Measurements from ENCODE around the gene FAM120AOS.

The FAM120AOS gene

GRCh38 chr9:93480728-93481324 lies 27.4 kb upstream of the FAM120AOS start:
- Histone ChIP-seq H3K27ac (ENCODE audit: low read depth, low read length) (no peak overlapping the region), H3K36me3 (ENCODE audit: control insufficient read depth in 1 of 2, insufficient read depth in 2 of 2, low read length in 2 of 2) (peaks cover 0 to 43% of the 10 kb centered on the region in 2 donors), H3K27me3 (ENCODE audit: control insufficient read depth in 1 of 2, insufficient read depth in 2 of 2, low read length in 2 of 2) (no peaks in the 10 kb centered on the region), H3K4me1 (ENCODE audit: control insufficient read depth in 1 of 2, insufficient read depth in 2 of 2, low read length in 2 of 2) (peaks cover 0 to 4% of the 10 kb centered on the region in 2 donors), H3K9ac (ENCODE audit: low read depth in 1 of 2, low read length in 2 of 2) (no peak overlapping the region), H3K4me3 (ENCODE audit: low read depth in 1 of 2, low read length in 2 of 2) (no peak overlapping the region), H3K9me3 (ENCODE audit: control insufficient read depth in 1 of 2, low read length in 2 of 2) (no peaks in the 10 kb centered on the region)

- H3K4me1 ChIP-seq (ENCODE audit: control insufficient read depth in 1 of 2, insufficient read depth in 2 of 2, low read length in 2 of 2), result peaks cover 0 to 4% of the 10 kb centered on the region in 2 donors
- H3K27ac ChIP-seq (ENCODE audit: low read depth, low read length), result no peak overlapping the region
Measured at GRCh38 chr9:93480262-93480661, 26.9 kb upstream of the FAM120AOS start.

DNA sequence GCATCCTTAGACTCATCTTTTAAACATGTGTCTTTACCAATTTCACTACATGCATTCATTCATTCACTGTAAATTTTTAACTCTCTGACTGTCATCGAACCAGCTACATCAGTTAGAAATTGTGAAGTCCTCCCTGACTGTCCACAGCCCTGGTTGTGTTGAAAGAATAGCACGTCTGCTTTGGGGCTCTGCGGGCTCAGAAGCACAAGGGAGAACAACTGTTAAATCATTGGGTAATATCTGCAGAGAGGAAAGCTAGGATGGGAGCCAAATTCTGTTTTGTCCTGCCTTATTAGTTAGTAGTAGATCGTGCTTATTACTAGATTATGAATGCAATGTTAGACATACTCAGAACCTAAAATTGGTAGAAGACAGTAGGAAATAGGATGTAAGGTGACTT lies 26.3 kb upstream of the FAM120AOS start:
- Histone ChIP-seq H3K9me3 (ENCODE audit: control insufficient read depth in 1 of 2, low read length in 2 of 2) (no peaks in the 10 kb centered on the region), H3K4me3 (ENCODE audit: low read depth in 1 of 2, low read length in 2 of 2) (no peak overlapping the region), H3K27ac (ENCODE audit: low read depth, low read length) (no peak overlapping the region), H3K4me1 (ENCODE audit: control insufficient read depth in 1 of 2, insufficient read depth in 2 of 2, low read length in 2 of 2) (peaks cover 0 to 4% of the 10 kb centered on the region in 2 donors), H3K27me3 (ENCODE audit: control insufficient read depth in 1 of 2, insufficient read depth in 2 of 2, low read length in 2 of 2) (no peaks in the 10 kb centered on the region), H3K36me3 (ENCODE audit: control insufficient read depth in 1 of 2, insufficient read depth in 2 of 2, low read length in 2 of 2) (peaks cover 0 to 36% of the 10 kb centered on the region in 2 donors), H3K9ac (ENCODE audit: low read depth in 1 of 2, low read length in 2 of 2) (no peak overlapping the region)

More at GRCh38 chr9:93480262-93480661, 26.9 kb upstream of the FAM120AOS start:
- H3K9me3 ChIP-seq (ENCODE audit: control insufficient read depth in 1 of 2, low read length in 2 of 2), result no peaks in the 10 kb centered on the region
- no peaks in the 10 kb centered on the region for H3K27me3 ChIP-seq (ENCODE audit: control insufficient read depth in 1 of 2, insufficient read depth in 2 of 2, low read length in 2 of 2)
- no peak overlapping the region for H3K9ac ChIP-seq (ENCODE audit: low read depth in 1 of 2, low read length in 2 of 2)
- peaks cover 0 to 40% of the 10 kb centered on the region in 2 donors for H3K36me3 ChIP-seq (ENCODE audit: control insufficient read depth in 1 of 2, insufficient read depth in 2 of 2, low read length in 2 of 2)
- H3K4me3 ChIP-seq (ENCODE audit: low read depth in 1 of 2, low read length in 2 of 2), result no peak overlapping the region

DNA sequence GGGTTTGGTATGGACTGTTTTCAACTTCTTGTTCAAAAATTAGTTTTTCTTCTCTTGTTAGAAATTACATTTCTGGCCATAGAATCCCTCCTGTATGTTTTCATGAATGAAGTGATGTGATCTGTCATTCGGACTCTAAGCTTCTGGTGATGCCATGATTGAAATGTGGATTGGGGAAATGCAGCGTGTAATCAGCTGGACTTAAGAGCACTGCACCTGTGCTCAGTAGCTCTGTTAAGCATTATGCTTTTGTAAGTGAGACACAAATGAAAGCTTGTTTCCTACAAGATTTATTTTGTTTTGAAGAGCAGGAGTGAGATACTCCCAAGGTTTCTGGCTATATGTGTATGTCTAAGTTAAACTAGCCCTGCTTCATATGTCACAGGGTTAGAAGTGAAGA lies 24.0 kb upstream of the FAM120AOS start:
- Histone ChIP-seq H3K27me3 (ENCODE audit: control insufficient read depth in 1 of 2, insufficient read depth in 2 of 2, low read length in 2 of 2) (no peaks in the 10 kb centered on the region), H3K9me3 (ENCODE audit: control insufficient read depth in 1 of 2, low read length in 2 of 2) (no peaks in the 10 kb centered on the region), H3K36me3 (ENCODE audit: control insufficient read depth in 1 of 2, insufficient read depth in 2 of 2, low read length in 2 of 2) (peaks cover 0 to 26% of the 10 kb centered on the region in 2 donors), H3K27ac (ENCODE audit: low read depth, low read length) (no peak overlapping the region), H3K4me3 (ENCODE audit: low read depth in 1 of 2, low read length in 2 of 2) (no peak overlapping the region), H3K9ac (ENCODE audit: low read depth in 1 of 2, low read length in 2 of 2) (no peak overlapping the region), H3K4me1 (ENCODE audit: control insufficient read depth in 1 of 2, insufficient read depth in 2 of 2, low read length in 2 of 2) (peaks cover 0 to 4% of the 10 kb centered on the region in 2 donors)

DNA sequence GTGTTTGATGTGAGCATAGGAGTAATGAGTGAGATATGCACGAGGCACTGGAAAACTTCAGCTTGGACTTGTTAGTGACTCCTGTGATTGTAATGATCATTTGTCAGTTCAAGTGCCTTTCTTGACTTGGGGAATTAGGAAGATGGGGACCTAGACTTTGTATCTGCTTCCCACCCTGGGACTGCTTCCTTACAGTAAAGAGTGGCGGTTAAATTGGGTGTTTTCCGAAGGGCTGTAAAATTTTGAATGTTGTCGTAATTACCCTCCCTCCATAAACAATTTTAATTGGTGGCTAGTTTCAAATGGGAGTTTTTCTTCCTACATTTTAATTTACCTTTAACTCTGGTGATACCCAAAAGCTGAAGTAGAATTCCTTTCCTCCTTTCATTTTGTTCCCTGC lies 23.5 kb upstream of the FAM120AOS start:
- no peak overlapping the region for H3K9ac ChIP-seq (ENCODE audit: low read depth in 1 of 2, low read length in 2 of 2)
- no peaks in the 10 kb centered on the region for H3K27me3 ChIP-seq (ENCODE audit: control insufficient read depth in 1 of 2, insufficient read depth in 2 of 2, low read length in 2 of 2)
- H3K9me3 ChIP-seq (ENCODE audit: control insufficient read depth in 1 of 2, low read length in 2 of 2), result no peaks in the 10 kb centered on the region
- peaks cover 0 to 4% of the 10 kb centered on the region in 2 donors for H3K4me1 ChIP-seq (ENCODE audit: control insufficient read depth in 1 of 2, insufficient read depth in 2 of 2, low read length in 2 of 2)
- peaks cover 0 to 26% of the 10 kb centered on the region in 2 donors for H3K36me3 ChIP-seq (ENCODE audit: control insufficient read depth in 1 of 2, insufficient read depth in 2 of 2, low read length in 2 of 2)
- H3K27ac ChIP-seq (ENCODE audit: low read depth, low read length), result no peak overlapping the region
- no peak overlapping the region for H3K4me3 ChIP-seq (ENCODE audit: low read depth in 1 of 2, low read length in 2 of 2)

DNA sequence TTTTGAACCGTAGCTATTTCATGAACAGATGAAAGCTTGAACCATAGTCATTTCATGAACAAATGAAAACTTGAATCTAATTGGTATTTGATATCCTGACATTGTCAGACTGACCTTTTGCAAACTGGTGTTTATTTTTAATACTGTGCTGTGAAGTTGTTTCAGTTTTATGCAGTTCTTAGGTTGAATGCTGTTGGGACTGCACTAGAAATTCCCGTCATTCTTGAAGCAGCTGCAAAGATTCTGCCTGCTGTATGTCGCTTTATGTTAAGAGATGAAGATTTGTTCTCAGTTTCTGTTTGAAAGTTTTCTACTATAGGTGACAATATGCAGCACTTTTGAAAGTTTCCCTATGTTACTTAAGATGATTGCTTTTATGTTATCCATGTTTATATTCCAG lies 22.5 kb upstream of the FAM120AOS start:
- H3K27ac ChIP-seq (ENCODE audit: low read depth, low read length), result no peak overlapping the region
- no peaks in the 10 kb centered on the region for H3K9me3 ChIP-seq (ENCODE audit: control insufficient read depth in 1 of 2, low read length in 2 of 2)
- H3K4me1 ChIP-seq (ENCODE audit: control insufficient read depth in 1 of 2, insufficient read depth in 2 of 2, low read length in 2 of 2), result peaks cover 6 to 12% of the 10 kb centered on the region in 2 donors

GRCh38 chr9:93475108-93475507 lies 21.7 kb upstream of the FAM120AOS start:
- no peaks in the 10 kb centered on the region for H3K9me3 ChIP-seq (ENCODE audit: control insufficient read depth in 1 of 2, low read length in 2 of 2)
- no peak overlapping the region for H3K27ac ChIP-seq (ENCODE audit: low read depth, low read length)
- no peaks in the 10 kb centered on the region for H3K27me3 ChIP-seq (ENCODE audit: control insufficient read depth in 1 of 2, insufficient read depth in 2 of 2, low read length in 2 of 2)
- peaks cover 10 to 19% of the 10 kb centered on the region in 2 donors for H3K4me1 ChIP-seq (ENCODE audit: control insufficient read depth in 1 of 2, insufficient read depth in 2 of 2, low read length in 2 of 2)
- H3K36me3 ChIP-seq (ENCODE audit: control insufficient read depth in 1 of 2, insufficient read depth in 2 of 2, low read length in 2 of 2), result peaks cover 0 to 17% of the 10 kb centered on the region in 2 donors
- no peak overlapping the region for H3K9ac ChIP-seq (ENCODE audit: low read depth in 1 of 2, low read length in 2 of 2)
- H3K4me3 ChIP-seq (ENCODE audit: low read depth in 1 of 2, low read length in 2 of 2), result no peak overlapping the region

More for the DNA sequence above, 22.5 kb upstream of the FAM120AOS start:
- Histone ChIP-seq H3K27me3 (ENCODE audit: control insufficient read depth in 1 of 2, insufficient read depth in 2 of 2, low read length in 2 of 2) (no peaks in the 10 kb centered on the region), H3K4me3 (ENCODE audit: low read depth in 1 of 2, low read length in 2 of 2) (no peak overlapping the region), H3K36me3 (ENCODE audit: control insufficient read depth in 1 of 2, insufficient read depth in 2 of 2, low read length in 2 of 2) (peaks cover 0 to 25% of the 10 kb centered on the region in 2 donors), H3K9ac (ENCODE audit: low read depth in 1 of 2, low read length in 2 of 2) (no peak overlapping the region)

DNA sequence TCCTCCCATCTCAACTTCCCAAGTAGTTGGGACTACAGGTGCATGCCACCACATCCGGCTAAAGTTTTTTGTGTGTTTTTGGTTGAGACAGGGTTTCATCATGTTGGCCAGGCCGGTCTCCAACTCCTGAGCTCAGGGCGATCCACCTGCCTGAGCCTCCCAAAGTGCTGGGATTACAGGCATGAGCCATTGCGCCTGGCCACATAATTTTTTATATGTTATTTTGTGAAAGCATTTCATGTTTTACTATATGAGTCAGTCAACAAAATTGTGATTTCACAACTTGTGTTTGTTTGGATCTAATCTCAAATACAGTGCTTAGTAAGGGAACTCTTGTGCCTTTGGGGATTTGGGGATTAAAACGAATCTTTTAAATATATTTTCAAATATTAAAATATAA lies 20.0 kb upstream of the FAM120AOS start:
- Histone ChIP-seq H3K4me3 (ENCODE audit: low read depth in 1 of 2, low read length in 2 of 2) (no peak overlapping the region), H3K4me1 (ENCODE audit: control insufficient read depth in 1 of 2, insufficient read depth in 2 of 2, low read length in 2 of 2) (peaks cover 24 to 35% of the 10 kb centered on the region in 2 donors), H3K27ac (ENCODE audit: low read depth, low read length) (no peak overlapping the region), H3K27me3 (ENCODE audit: control insufficient read depth in 1 of 2, insufficient read depth in 2 of 2, low read length in 2 of 2) (no peaks in the 10 kb centered on the region), H3K9ac (ENCODE audit: low read depth in 1 of 2, low read length in 2 of 2) (no peak overlapping the region), H3K9me3 (ENCODE audit: control insufficient read depth in 1 of 2, low read length in 2 of 2) (no peaks in the 10 kb centered on the region), H3K36me3 (ENCODE audit: control insufficient read depth in 1 of 2, insufficient read depth in 2 of 2, low read length in 2 of 2) (peaks cover 0 to 17% of the 10 kb centered on the region in 2 donors)

DNA sequence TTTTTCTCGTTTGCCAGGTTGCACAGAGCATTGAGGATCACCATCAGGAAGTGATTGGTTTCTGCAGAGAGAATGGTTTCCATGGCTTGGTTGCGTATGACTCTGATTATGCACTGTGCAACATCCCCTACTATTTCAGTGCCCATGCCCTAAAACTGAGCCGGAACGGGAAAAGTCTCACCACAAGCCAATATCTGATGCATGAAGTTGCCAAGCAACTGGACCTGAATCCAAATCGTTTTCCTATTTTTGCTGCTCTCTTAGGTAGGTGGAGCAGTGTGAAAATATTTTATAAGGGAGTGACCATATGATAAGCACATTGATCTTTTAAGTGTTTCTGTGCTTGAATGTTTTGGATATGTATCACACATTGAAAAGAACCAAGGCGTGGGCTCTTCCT lies 17.7 kb upstream of the FAM120AOS start:
- peaks cover 42 to 54% of the 10 kb centered on the region in 2 donors for H3K4me1 ChIP-seq (ENCODE audit: control insufficient read depth in 1 of 2, insufficient read depth in 2 of 2, low read length in 2 of 2)
- no peak overlapping the region for H3K9ac ChIP-seq (ENCODE audit: low read depth in 1 of 2, low read length in 2 of 2)
- H3K36me3 ChIP-seq (ENCODE audit: control insufficient read depth in 1 of 2, insufficient read depth in 2 of 2, low read length in 2 of 2), result peaks cover 0 to 3% of the 10 kb centered on the region in 2 donors
- no peaks in the 10 kb centered on the region for H3K27me3 ChIP-seq (ENCODE audit: control insufficient read depth in 1 of 2, insufficient read depth in 2 of 2, low read length in 2 of 2)
- H3K9me3 ChIP-seq (ENCODE audit: control insufficient read depth in 1 of 2, low read length in 2 of 2), result no peaks in the 10 kb centered on the region
- no peak overlapping the region for H3K27ac ChIP-seq (ENCODE audit: low read depth, low read length)
- H3K4me3 ChIP-seq (ENCODE audit: low read depth in 1 of 2, low read length in 2 of 2), result no peak overlapping the region

GRCh38 chr9:93470391-93470790 lies 17.0 kb upstream of the FAM120AOS start:
- no peak overlapping the region for H3K9ac ChIP-seq (ENCODE audit: low read depth in 1 of 2, low read length in 2 of 2)
- H3K4me1 ChIP-seq (ENCODE audit: control insufficient read depth in 1 of 2, insufficient read depth in 2 of 2, low read length in 2 of 2), result peaks cover 47 to 57% of the 10 kb centered on the region in 2 donors
- H3K36me3 ChIP-seq (ENCODE audit: control insufficient read depth in 1 of 2, insufficient read depth in 2 of 2, low read length in 2 of 2), result no peaks in the 10 kb centered on the region
- no peak overlapping the region for H3K27ac ChIP-seq (ENCODE audit: low read depth, low read length)
- H3K9me3 ChIP-seq (ENCODE audit: control insufficient read depth in 1 of 2, low read length in 2 of 2), result no peaks in the 10 kb centered on the region
- no peaks in the 10 kb centered on the region for H3K27me3 ChIP-seq (ENCODE audit: control insufficient read depth in 1 of 2, insufficient read depth in 2 of 2, low read length in 2 of 2)
- no peak overlapping the region for H3K4me3 ChIP-seq (ENCODE audit: low read depth in 1 of 2, low read length in 2 of 2)

Data from duodenal mucosa (tissue), 2 donors.